Liver (tissue), 9 donors: ENCODE results near the gene EFHD2. TPM values are rescaled to one million over a fixed set of nuclear protein-coding genes. Genes with fewer than 3 reads are reported as not detected.
"Not testable (repeated sequence)": the region's sequence is repeated elsewhere in the genome, so short reads cannot be mapped to it uniquely, and the experiment has no call there.

Experiments
- DNase-seq: peaks from one replicate; pipeline ENCODE4 v3.0.0-alpha.2; 2017; ENCODE audit warnings: low spot score
- H3K27ac ChIP-seq, 2 donors: one replicate each; pipeline ENCODE4 v1.7.0; 2013; ENCODE audit warnings: inconsistent platforms in 2 of 2, low read length in 2 of 2, control low read depth in 1 of 2, low read depth in 1 of 2, mild to moderate bottlenecking in 1 of 2
- H3K27me3 ChIP-seq, 4 donors: one replicate each; pipeline versions ENCODE4 v1.6.1 to v1.7.0; 2013; ENCODE audit warnings: low read length in 3 of 4, inconsistent platforms in 1 of 4, mild to moderate bottlenecking in 1 of 4, moderate library complexity in 1 of 4; ENCODE audit not compliant: control insufficient read depth in 4 of 4, insufficient read depth in 4 of 4
- H3K36me3 ChIP-seq, 4 donors: one replicate each; pipeline versions ENCODE4 v1.6.1 to v1.7.0; 2013; ENCODE audit warnings: low read length in 3 of 4, mild to moderate bottlenecking in 3 of 4, low read depth in 1 of 4, moderate library complexity in 1 of 4; ENCODE audit not compliant: control insufficient read depth in 4 of 4, insufficient read depth in 3 of 4
- H3K4me1 ChIP-seq, 4 donors: one replicate each; pipeline versions ENCODE4 v1.6.1 to v1.7.0; 2013; ENCODE audit warnings: low read length in 3 of 4, mild to moderate bottlenecking in 3 of 4, moderate library complexity in 1 of 4; ENCODE audit not compliant: control insufficient read depth in 4 of 4, insufficient read depth in 4 of 4
- H3K4me3 ChIP-seq, 3 donors: one replicate each; pipeline versions ENCODE4 v1.6.1 to v1.7.0; 2013; ENCODE audit warnings: low read length in 3 of 3, control low read depth in 1 of 3, low read depth in 1 of 3, mild to moderate bottlenecking in 1 of 3
- H3K9ac ChIP-seq, 2 donors: one replicate each; pipeline ENCODE4 v1.7.0; 2013; ENCODE audit warnings: low read length in 2 of 2, mild to moderate bottlenecking in 2 of 2, moderate library complexity in 2 of 2, control low read depth in 1 of 2, low read depth in 1 of 2
- H3K9me3 ChIP-seq, 4 donors: one replicate each; pipeline versions ENCODE4 v1.6.1 to v1.7.0; 2013; ENCODE audit warnings: low read length in 3 of 4; ENCODE audit not compliant: control insufficient read depth in 4 of 4
- CTCF ChIP-seq: fragments of 150-350 bp; IDR thresholded peaks from 2 replicates; pipeline ENCODE4 v1.5.1; 2017; ENCODE audit warnings: improper control_type of control experiment, low read depth, low read length; ENCODE audit not compliant: missing input control
- EGR1 ChIP-seq, 2 donors: IDR thresholded peaks; 2 replicates each; pipeline ENCODE4 v1.6.1; 2016 to 2018; ENCODE audit warnings: antibody characterized with exemption in 2 of 2, low read depth in 2 of 2
- FOXA1 ChIP-seq: IDR thresholded peaks from 2 replicates; pipeline ENCODE4 v1.6.1; 2016; ENCODE audit warnings: antibody characterized with exemption
- GABPA ChIP-seq, 2 donors: IDR thresholded peaks in 1 of 2; conservative IDR thresholded peaks in 1 of 2; 2 replicates each; pipeline ENCODE4 v1.6.1; 2016; ENCODE audit warnings: antibody characterized with exemption in 2 of 2, mild to moderate bottlenecking in 1 of 2, moderate library complexity in 1 of 2
- HNF4A ChIP-seq, 2 donors: conservative IDR thresholded peaks; 2 replicates each; pipeline ENCODE4 v1.6.1; 2016; ENCODE audit warnings: antibody characterized with exemption in 2 of 2, mild to moderate bottlenecking in 2 of 2
- HNF4G ChIP-seq: IDR thresholded peaks from 2 replicates; pipeline ENCODE4 v1.6.1; 2016; ENCODE audit warnings: antibody characterized with exemption
- MAX ChIP-seq: IDR thresholded peaks from 2 replicates; pipeline ENCODE4 v1.6.1; 2016; ENCODE audit warnings: antibody characterized with exemption
- RAD21 ChIP-seq, 2 donors: IDR thresholded peaks; 2 replicates each; pipeline ENCODE4 v1.6.1; 2016; ENCODE audit warnings: antibody characterized with exemption in 2 of 2, mild to moderate bottlenecking in 2 of 2
- REST ChIP-seq: IDR thresholded peaks from 2 replicates; pipeline ENCODE4 v1.6.1; 2016; ENCODE audit warnings: antibody characterized with exemption, mild to moderate bottlenecking
- SP1 ChIP-seq: IDR thresholded peaks from 2 replicates; pipeline ENCODE4 v1.6.1; 2018; ENCODE audit warnings: antibody characterized with exemption, mild to moderate bottlenecking
- TAF1 ChIP-seq: conservative IDR thresholded peaks from 2 replicates; pipeline ENCODE4 v1.6.1; 2016; ENCODE audit warnings: antibody characterized with exemption, mild to moderate bottlenecking
- YY1 ChIP-seq: IDR thresholded peaks from 2 replicates; pipeline ENCODE4 v1.6.1; 2016; ENCODE audit warnings: antibody characterized with exemption, mild to moderate bottlenecking
- WGBS: extraction: QIAGEN DNeasy Blood & Tissue Kit; methylation state at CpG from one replicate; pipeline ENCODE4 v1.1.7; 2013; 5-methylcytosine and 5-hydroxymethylcytosine counted together
- polyA plus RNA-seq, 2 donors: library from polyadenylated mRNA; stranded (reverse) in 1 of 2; unstranded in 1 of 2; fragments of 200-250 nt in 1 of 2; fragments of >200 nt in 1 of 2; fragmentation: Nextera tagmentation in 1 of 2; extraction: Ambion mirVana in 1 of 2; gene quantifications; one replicate each; pipeline versions ENCODE4 v1.2.1 to v1.2.3, GENCODE V29; 2013 to 2015
- total RNA-seq, 2 donors: library from RNA; depleted of rRNA; stranded (reverse); fragments of >200 nt; gene quantifications; one replicate each; pipeline ENCODE4 v1.2.3, GENCODE V29; 2014
- donor health status: healthy.
- donor health status: healthy.
- donor health status: healthy.
- donor health status: healthy.
- donor health status: healthy.

EFHD2 gene
- total and polyA plus RNA-seq, 4 donors, result 7.4 to 23.0 (median 11.7) TPM

- no peak overlapping the region for H3K4me3 ChIP-seq
- TF ChIP-seq MAX (no peak), GABPA (IDR thresholded peaks at IDR 0.05 in 1 of 2, conservative IDR thresholded peaks at IDR 0.05 in 1 of 2) (no peak), HNF4A (conservative IDR thresholded peaks at IDR 0.05) (no peak)
- no peaks in the 10 kb centered on the region for H3K27me3 ChIP-seq
- no peaks in the 10 kb centered on the region for H3K36me3 ChIP-seq
- WGBS, result 91% methylated on average over 8 of the region's 8 CpGs
- no peaks in the 10 kb centered on the region for H3K4me1 ChIP-seq
- no peak for DNase-seq
- no peak overlapping the region for H3K27ac ChIP-seq
- H3K9me3 ChIP-seq, result no peaks in the 10 kb centered on the region
- no peak overlapping the region for H3K9ac ChIP-seq
Observed at GRCh38 chr1:15378729-15379128, 31.0 kb upstream of the EFHD2 start.

GRCh38 chr1:15379151-15379550 lies 30.5 kb upstream of the EFHD2 start:
- not testable (repeated sequence) for H3K36me3 ChIP-seq, DNase-seq, H3K9me3 ChIP-seq, H3K4me3 ChIP-seq, H3K9ac ChIP-seq, H3K4me1 ChIP-seq, H3K27ac ChIP-seq, H3K27me3 ChIP-seq
- WGBS, result 67% methylated on average over 8 of the region's 9 CpGs

- peaks cover 0 to 4% (median 0%) of the 10 kb centered on the region in 4 donors for H3K4me1 ChIP-seq
- no peaks in the 10 kb centered on the region for H3K36me3 ChIP-seq
- H3K4me3 ChIP-seq, result no peak overlapping the region
- no peak overlapping the region for H3K9ac ChIP-seq
- no peak overlapping the region for H3K27ac ChIP-seq
- WGBS, result 94% methylated on average over 22 of the region's 22 CpGs
- H3K9me3 ChIP-seq, result no peaks in the 10 kb centered on the region
- no peaks in the 10 kb centered on the region for H3K27me3 ChIP-seq
- no peak for TF ChIP-seq RAD21 (IDR thresholded peaks at IDR 0.05)
- no peak for TF ChIP-seq HNF4G
- TF ChIP-seq EGR1 (IDR thresholded peaks at IDR 0.05; ENCODE audit: low read depth in 2 of 2), result no peak
- no peak for TF ChIP-seq CTCF
- TF ChIP-seq FOXA1, result no peak
- no peak for TF ChIP-seq YY1
- no peak for TF ChIP-seq TAF1
- no peak for TF ChIP-seq REST
- no peak for TF ChIP-seq SP1
- TF ChIP-seq GABPA (IDR thresholded peaks at IDR 0.05 in 1 of 2, conservative IDR thresholded peaks at IDR 0.05 in 1 of 2), result no peak
- no peak for DNase-seq
Observed at GRCh38 chr1:15380601-15381508, 28.8 kb upstream of the EFHD2 start.
